Measurements from ENCODE around the gene SHFL.

SHFL gene

GRCh38 chr19:10085641-10086590 lies at the start of gene SHFL:
Gene SHFL (plus strand): TSS chr19:10086317. CDS start chr19:10086428, 111 bp downstream.
- DNase-seq (ENCODE audit: low read depth): peak; percentile 81

- DNase-seq (ENCODE audit: low read depth): no peak
These were observed 49.5 kb upstream of the SHFL start for GRCh38 chr19:10036601-10037071.

- DNase-seq (ENCODE audit: low read depth): no peak
These were observed 48.8 kb upstream of the SHFL start for GRCh38 chr19:10037367-10037766.

- DNase-seq (ENCODE audit: low read depth): no peak
These were observed 48.3 kb upstream of the SHFL start for GRCh38 chr19:10037809-10038208.

- DNase-seq (ENCODE audit: low read depth): no peak
These were observed 42.7 kb upstream of the SHFL start for GRCh38 chr19:10043286-10043927.

- DNase-seq (ENCODE audit: low read depth): no peak
These were observed 41.7 kb upstream of the SHFL start for GRCh38 chr19:10044390-10044789.

- no peak for DNase-seq (ENCODE audit: low read depth)
These were observed 40.7 kb upstream of the SHFL start for GRCh38 chr19:10045371-10045770.

- DNase-seq (ENCODE audit: low read depth): no peak
These were observed 36.5 kb upstream of the SHFL start for GRCh38 chr19:10049626-10050025.

- DNase-seq (ENCODE audit: low read depth): no peak
These were observed 33.3 kb upstream of the SHFL start for GRCh38 chr19:10052602-10053360.

GRCh38 chr19:10061717-10062310 lies 24.3 kb upstream of the SHFL start:
- no peak for DNase-seq (ENCODE audit: low read depth)

GRCh38 chr19:10068205-10068604 lies 17.9 kb upstream of the SHFL start:
- no peak for DNase-seq (ENCODE audit: low read depth)

- no peak for DNase-seq (ENCODE audit: low read depth)
These were observed 17.1 kb upstream of the SHFL start for GRCh38 chr19:10069046-10069445.

GRCh38 chr19:10070730-10071446 lies 15.2 kb upstream of the SHFL start:
- DNase-seq (ENCODE audit: low read depth): no peak

GRCh38 chr19:10074153-10074552 lies 12.0 kb upstream of the SHFL start:
- DNase-seq (ENCODE audit: low read depth): peak; percentile 46

GRCh38 chr19:10076535-10076934 lies 9.6 kb upstream of the SHFL start:
- DNase-seq (ENCODE audit: low read depth): no peak

- DNase-seq (ENCODE audit: low read depth): no peak
These were observed 7.8 kb upstream of the SHFL start for GRCh38 chr19:10078329-10078728.

GRCh38 chr19:10079031-10079453 lies 7.1 kb upstream of the SHFL start:
- no peak for DNase-seq (ENCODE audit: low read depth)

GRCh38 chr19:10083911-10084310 lies 2.2 kb upstream of the SHFL start:
- no peak for DNase-seq (ENCODE audit: low read depth)

- DNase-seq (ENCODE audit: low read depth): no peak
These were observed 1.3 kb upstream of the SHFL start for GRCh38 chr19:10084803-10085202.

GRCh38 chr19:10086591-10087192 lies 575 bp downstream of the SHFL start:
- no peak for DNase-seq (ENCODE audit: low read depth)
